Measurements from ENCODE around the gene JMJD7. TPM values are rescaled to one million over a fixed set of nuclear protein-coding genes. Genes with fewer than 3 reads are reported as not detected.

Gene JMJD7
- total RNA-seq, result 2.1 and 6.1 TPM in 2 replicates

GRCh38 chr15:41827880-41828806 is at the start of gene JMJD7:
TSS of gene JMJD7 (plus strand) at chr15:41828092. CDS start at chr15:41828125, 33 bp downstream.
- peak; percentile 62 for DNase-seq (ENCODE audit: low read depth, low spot score)

- no peak for DNase-seq (ENCODE audit: low read depth, low spot score)
These were observed 49.4 kb upstream of the JMJD7 start for GRCh38 chr15:41778521-41778920.

GRCh38 chr15:41779662-41780157 is 48.2 kb upstream of the JMJD7 start:
- DNase-seq (ENCODE audit: low read depth, low spot score), result no peak

GRCh38 chr15:41780266-41780665 is 47.6 kb upstream of the JMJD7 start:
- no peak for DNase-seq (ENCODE audit: low read depth, low spot score)

GRCh38 chr15:41780727-41781126 is 47.2 kb upstream of the JMJD7 start:
- no peak for DNase-seq (ENCODE audit: low read depth, low spot score)

- no peak for DNase-seq (ENCODE audit: low read depth, low spot score)
These were observed 45.3 kb upstream of the JMJD7 start for GRCh38 chr15:41782371-41783282.

GRCh38 chr15:41783296-41783695 is 44.6 kb upstream of the JMJD7 start:
- no peak for DNase-seq (ENCODE audit: low read depth, low spot score)

- no peak for DNase-seq (ENCODE audit: low read depth, low spot score)
These were observed 39.6 kb upstream of the JMJD7 start for GRCh38 chr15:41788262-41788661.

GRCh38 chr15:41789236-41789635 is 38.7 kb upstream of the JMJD7 start:
- DNase-seq (ENCODE audit: low read depth, low spot score), result no peak

GRCh38 chr15:41789662-41790061 is 38.2 kb upstream of the JMJD7 start:
- DNase-seq (ENCODE audit: low read depth, low spot score), result no peak

- DNase-seq (ENCODE audit: low read depth, low spot score), result no peak
These were observed 37.7 kb upstream of the JMJD7 start for GRCh38 chr15:41790169-41790568.

- DNase-seq (ENCODE audit: low read depth, low spot score), result peak; percentile 74
These were observed 36.9 kb upstream of the JMJD7 start for GRCh38 chr15:41790756-41791546.

GRCh38 chr15:41791547-41791937 is 36.4 kb upstream of the JMJD7 start:
- DNase-seq (ENCODE audit: low read depth, low spot score), result no peak

- no peak for DNase-seq (ENCODE audit: low read depth, low spot score)
These were observed 35.8 kb upstream of the JMJD7 start for GRCh38 chr15:41792000-41792637.

GRCh38 chr15:41794081-41794480 is 33.8 kb upstream of the JMJD7 start:
- no peak for DNase-seq (ENCODE audit: low read depth, low spot score)

GRCh38 chr15:41795996-41796856 is 31.7 kb upstream of the JMJD7 start:
- DNase-seq (ENCODE audit: low read depth, low spot score), result no peak

- no peak for DNase-seq (ENCODE audit: low read depth, low spot score)
These were observed 30.5 kb upstream of the JMJD7 start for GRCh38 chr15:41797201-41797944.

GRCh38 chr15:41798607-41799487 is 29.0 kb upstream of the JMJD7 start:
- DNase-seq (ENCODE audit: low read depth, low spot score), result no peak

Data from pulmonary artery endothelial cell (primary cell).